Measurements from ENCODE around the gene MPZL1. TPM values are rescaled to one million over a fixed set of nuclear protein-coding genes. Genes with fewer than 3 reads are reported as not detected.

Gene MPZL1
- total RNA-seq, 1 donor from 2014 or later, result 85.5 TPM

DNA sequence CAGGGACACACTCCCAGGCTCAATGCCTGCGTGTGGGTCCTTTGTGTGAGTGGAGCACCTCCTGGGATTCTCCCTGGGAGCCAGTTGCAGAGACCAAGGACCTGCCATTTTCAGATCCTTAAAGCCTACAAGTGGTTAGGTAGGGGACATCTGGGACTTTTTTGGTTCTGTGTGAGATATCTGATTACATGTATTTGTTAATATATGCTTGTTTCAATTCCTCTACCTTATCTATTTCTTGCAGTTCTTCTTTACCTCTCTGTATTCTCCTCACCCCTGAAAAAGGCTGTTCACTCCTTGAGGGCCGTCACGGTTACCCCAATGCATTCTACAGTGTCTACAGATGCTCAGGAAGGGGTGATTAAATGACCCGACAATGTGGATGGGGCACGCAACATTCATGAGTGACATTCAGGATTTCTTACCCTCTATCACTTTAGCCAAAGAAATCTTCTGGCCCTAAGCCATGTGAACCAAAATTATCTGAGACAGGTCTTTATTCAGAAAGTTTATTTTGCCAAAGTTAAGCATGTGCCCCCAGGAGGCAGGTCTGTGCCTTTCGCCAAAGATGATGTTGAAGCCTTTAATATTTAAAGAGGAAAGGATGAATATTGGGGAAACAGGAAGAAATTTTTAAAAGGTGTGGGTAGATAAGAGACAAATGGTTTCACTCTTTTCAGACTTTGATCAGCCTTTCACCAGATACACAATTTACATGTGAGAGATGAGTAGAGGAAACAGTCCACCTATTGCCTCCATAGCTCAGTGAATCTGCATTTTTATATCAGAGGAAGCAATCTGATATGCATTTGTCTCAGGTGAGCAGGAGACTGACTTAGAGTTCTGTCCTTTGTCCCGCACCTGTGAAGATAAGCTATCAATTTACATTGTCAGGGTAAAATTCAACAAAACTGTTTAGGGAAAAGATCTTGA lies 44.6 kb upstream of the MPZL1 start:
- no peak overlapping the region for H3K4me3 ChIP-seq (ENCODE audit: low read depth, low read length)
- TF ChIP-seq, protein P1, sequence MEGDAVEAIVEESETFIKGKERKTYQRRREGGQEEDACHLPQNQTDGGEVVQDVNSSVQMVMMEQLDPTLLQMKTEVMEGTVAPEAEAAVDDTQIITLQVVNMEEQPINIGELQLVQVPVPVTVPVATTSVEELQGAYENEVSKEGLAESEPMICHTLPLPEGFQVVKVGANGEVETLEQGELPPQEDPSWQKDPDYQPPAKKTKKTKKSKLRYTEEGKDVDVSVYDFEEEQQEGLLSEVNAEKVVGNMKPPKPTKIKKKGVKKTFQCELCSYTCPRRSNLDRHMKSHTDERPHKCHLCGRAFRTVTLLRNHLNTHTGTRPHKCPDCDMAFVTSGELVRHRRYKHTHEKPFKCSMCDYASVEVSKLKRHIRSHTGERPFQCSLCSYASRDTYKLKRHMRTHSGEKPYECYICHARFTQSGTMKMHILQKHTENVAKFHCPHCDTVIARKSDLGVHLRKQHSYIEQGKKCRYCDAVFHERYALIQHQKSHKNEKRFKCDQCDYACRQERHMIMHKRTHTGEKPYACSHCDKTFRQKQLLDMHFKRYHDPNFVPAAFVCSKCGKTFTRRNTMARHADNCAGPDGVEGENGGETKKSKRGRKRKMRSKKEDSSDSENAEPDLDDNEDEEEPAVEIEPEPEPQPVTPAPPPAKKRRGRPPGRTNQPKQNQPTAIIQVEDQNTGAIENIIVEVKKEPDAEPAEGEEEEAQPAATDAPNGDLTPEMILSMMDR (IDR thresholded peaks at IDR 0.05; ENCODE audit: insufficient read depth, low read length, poor library complexity, severe bottlenecking), result no peak
- H3K36me3 ChIP-seq (ENCODE audit: control insufficient read depth, insufficient read depth, low read length), result no peaks in the 10 kb centered on the region
- H3K27me3 ChIP-seq (ENCODE audit: control insufficient read depth, insufficient read depth, low read length), result no peaks in the 10 kb centered on the region
- DNase-seq (ENCODE audit: low read depth), result no peak

DNA sequence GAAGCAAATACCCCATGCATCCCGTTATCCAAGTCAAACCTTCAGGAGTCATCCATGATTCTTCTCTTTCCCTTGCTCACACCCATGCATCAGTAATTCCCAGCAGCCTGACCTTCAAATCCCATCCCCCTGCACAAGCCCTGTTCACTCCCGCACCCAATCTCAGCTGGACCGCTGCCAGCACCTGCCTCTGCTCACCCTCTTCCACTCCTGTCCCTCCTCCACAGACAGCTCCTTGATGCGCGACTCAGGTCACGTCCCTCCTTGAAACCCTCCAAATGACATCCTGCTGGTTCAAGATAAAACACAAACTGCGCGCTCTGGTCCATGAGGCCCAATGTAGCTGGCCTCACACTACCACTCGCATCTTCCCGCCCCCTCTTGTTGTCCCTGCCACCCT lies 43.4 kb upstream of the MPZL1 start:
- no peak for DNase-seq (ENCODE audit: low read depth)

DNA sequence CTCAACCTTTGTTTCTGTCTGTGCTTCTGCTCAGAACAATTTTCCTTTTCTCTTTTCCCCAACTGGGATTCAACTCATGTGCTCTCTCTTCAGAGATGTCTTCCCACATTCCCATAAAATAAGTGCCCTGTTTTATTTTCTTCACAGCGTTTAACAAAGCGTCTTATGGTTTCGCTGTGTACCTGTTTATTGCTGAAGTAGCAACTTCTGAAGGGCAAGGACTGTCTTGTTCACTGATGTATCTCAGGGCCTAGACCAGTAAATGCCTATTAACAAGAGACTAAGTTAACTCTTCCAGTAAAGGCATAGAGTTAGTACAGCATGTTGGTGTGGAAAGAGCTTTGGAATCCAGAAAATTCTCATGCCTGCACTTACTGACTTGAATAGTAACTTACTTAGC lies 42.9 kb upstream of the MPZL1 start:
- Histone ChIP-seq H3K4me3 (ENCODE audit: low read depth, low read length) (no peak overlapping the region), H3K27me3 (ENCODE audit: control insufficient read depth, insufficient read depth, low read length) (no peaks in the 10 kb centered on the region), H3K36me3 (ENCODE audit: control insufficient read depth, insufficient read depth, low read length) (no peaks in the 10 kb centered on the region)
- TF ChIP-seq, protein P1 (IDR thresholded peaks at IDR 0.05; ENCODE audit: insufficient read depth, low read length, poor library complexity, severe bottlenecking), result no peak
- no peak for DNase-seq (ENCODE audit: low read depth)

More for the DNA sequence above, 43.4 kb upstream of the MPZL1 start:
- no peak overlapping the region for H3K4me3 ChIP-seq (ENCODE audit: low read depth, low read length)
- H3K36me3 ChIP-seq (ENCODE audit: control insufficient read depth, insufficient read depth, low read length), result no peaks in the 10 kb centered on the region
- H3K27me3 ChIP-seq (ENCODE audit: control insufficient read depth, insufficient read depth, low read length), result no peaks in the 10 kb centered on the region
- TF ChIP-seq, protein P1 (IDR thresholded peaks at IDR 0.05; ENCODE audit: insufficient read depth, low read length, poor library complexity, severe bottlenecking), result no peak

DNA sequence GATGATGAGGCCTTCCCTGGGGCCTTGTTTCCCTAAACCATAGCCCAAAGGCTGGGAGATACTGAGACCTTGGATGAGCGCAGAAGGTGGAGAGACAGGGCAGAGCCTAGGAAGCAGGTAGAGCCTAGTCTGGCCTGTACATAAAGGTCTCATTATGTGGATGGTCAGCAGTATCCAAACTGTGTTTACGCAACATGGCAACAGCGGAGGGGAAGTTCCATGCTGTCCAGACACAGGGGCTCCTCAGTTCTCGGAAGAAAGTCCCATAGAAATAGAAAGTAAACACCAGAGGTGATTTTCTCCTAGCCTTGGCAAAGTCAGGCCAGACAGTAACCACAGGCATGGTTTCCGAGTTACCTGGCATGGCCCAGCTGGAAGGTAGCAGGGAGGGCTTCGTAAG lies 42.1 kb upstream of the MPZL1 start:
- Histone ChIP-seq H3K4me3 (ENCODE audit: low read depth, low read length) (no peak overlapping the region), H3K27me3 (ENCODE audit: control insufficient read depth, insufficient read depth, low read length) (no peaks in the 10 kb centered on the region), H3K36me3 (ENCODE audit: control insufficient read depth, insufficient read depth, low read length) (no peaks in the 10 kb centered on the region)
- TF ChIP-seq, protein P1 (IDR thresholded peaks at IDR 0.05; ENCODE audit: insufficient read depth, low read length, poor library complexity, severe bottlenecking), result no peak
- DNase-seq (ENCODE audit: low read depth), result no peak

DNA sequence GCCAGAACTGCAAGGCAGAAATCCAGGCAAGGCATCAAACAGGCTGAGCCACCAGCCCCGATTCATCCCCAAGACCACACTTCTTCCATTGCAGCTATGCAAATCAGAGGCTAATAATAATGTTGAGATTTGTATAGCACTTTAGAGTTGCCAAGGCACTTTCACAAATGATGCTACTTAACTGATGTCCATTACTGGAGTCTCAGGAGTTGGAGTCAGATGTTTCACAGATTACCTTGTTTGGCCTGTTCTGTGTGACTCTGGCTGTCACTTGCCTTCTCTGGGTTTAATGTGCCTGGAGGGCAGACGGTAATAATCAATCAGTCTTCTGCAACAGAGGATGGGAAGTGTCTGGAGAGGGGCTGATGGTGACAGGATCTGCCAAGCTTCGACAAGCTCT lies 40.8 kb upstream of the MPZL1 start:
- TF ChIP-seq, protein P1 (IDR thresholded peaks at IDR 0.05; ENCODE audit: insufficient read depth, low read length, poor library complexity, severe bottlenecking), result no peak
- Histone ChIP-seq H3K36me3 (ENCODE audit: control insufficient read depth, insufficient read depth, low read length) (no peaks in the 10 kb centered on the region), H3K27me3 (ENCODE audit: control insufficient read depth, insufficient read depth, low read length) (no peaks in the 10 kb centered on the region), H3K4me3 (ENCODE audit: low read depth, low read length) (no peak overlapping the region)
- no peak for DNase-seq (ENCODE audit: low read depth)
